Endothelial cell of umbilical vein (primary cell): Measurements from ENCODE around the gene ADCY5. TPM values are rescaled to one million over a fixed set of nuclear protein-coding genes. Genes with fewer than 3 reads are reported as not detected.
A peak's percentile ranks its signal among the peaks of the same experiment; 100 is the strongest.

ENCODE experiments used
- BruUV-seq: library from RNA; stranded (reverse); fragments of 400-500 nt; replicated peaks from 2 replicates; lab custom pipeline; 2021; lab: Mats Ljungman, UMichigan
- CTCF ChIA-PET: fragments of 300-600, 350-600 bp; sonication (Branson Sonifier 250); formaldehyde crosslinking; loops from one replicate; lab custom pipeline; 2021; ENCODE audit warnings: antibody characterized with exemption, inconsistent platforms; lab: Charles Lee
- POLR2A ChIA-PET: fragments of 300-600, 350-600 bp; sonication (Branson Sonifier 250); formaldehyde crosslinking; loops from one replicate; lab custom pipeline; 2021; ENCODE audit warnings: antibody characterized with exemption, inconsistent platforms; lab: Charles Lee
- DNase-seq: peaks from one replicate; pipeline ENCODE4 v3.0.0-alpha.2; 2011; ENCODE audit warnings: low read depth, low spot score
- FAIRE-seq: peaks from 2 replicates; lab custom pipeline; 2011; peaks lifted over from hg19 to GRCh38; lab: Jason Lieb, UNC
- H2AFZ ChIP-seq: 2 replicates; pipeline ENCODE4 v1.6.0; 2012; ENCODE audit warnings: low read depth, low read length, control low read depth, inconsistent platforms
- H3K27ac ChIP-seq: 2 replicates; pipeline ENCODE4 v1.5.1; 2011; ENCODE audit warnings: low read depth, mild to moderate bottlenecking, control low read depth, low read length, moderate library complexity; ENCODE audit not compliant: insufficient read depth
- H3K27me3 ChIP-seq, 2 experiments: 2 replicates each; pipeline versions ENCODE4 v1.6.0 to v1.6.1; 2011; ENCODE audit warnings: low read length in 2 of 2, mixed read lengths in 1 of 2; ENCODE audit not compliant: control insufficient read depth in 2 of 2, insufficient read depth in 2 of 2
- H3K36me3 ChIP-seq, 2 experiments: 2 replicates in 1 of 2; 3 replicates in 1 of 2; pipeline ENCODE4 v1.5.1; 2011; ENCODE audit warnings: low read length in 2 of 2, mild to moderate bottlenecking in 1 of 2, moderate library complexity in 1 of 2; ENCODE audit not compliant: control insufficient read depth in 2 of 2, insufficient read depth in 2 of 2; ENCODE audit errors: extremely low read depth in 1 of 2
- H3K4me1 ChIP-seq: 3 replicates; pipeline ENCODE4 v1.5.1; 2011; ENCODE audit warnings: mild to moderate bottlenecking, low read length; ENCODE audit not compliant: control insufficient read depth, insufficient read depth; ENCODE audit errors: extremely low read depth
- H3K4me2 ChIP-seq: 2 replicates; pipeline ENCODE4 v1.6.1; 2011; ENCODE audit warnings: low read length, control low read depth, mixed read lengths; ENCODE audit not compliant: insufficient read depth
- H3K4me3 ChIP-seq, 3 experiments: fragments of 200-600 bp in 1 of 3; sonication (generic), shearing (Covaris generic) in 1 of 3; replicated peaks in 1 of 3; 2 replicates each; pipeline ENCODE4 v1.5.1; 2011 to 2016; ENCODE audit warnings: control low read depth in 3 of 3, low read length in 3 of 3, mild to moderate bottlenecking in 2 of 3, inconsistent platforms in 1 of 3, low read depth in 1 of 3, moderate library complexity in 1 of 3; ENCODE audit not compliant: insufficient read depth in 1 of 3
- H3K79me2 ChIP-seq: 2 replicates; pipeline ENCODE4 v1.6.0; 2012; ENCODE audit warnings: low read length, inconsistent platforms; ENCODE audit not compliant: control insufficient read depth, insufficient read depth
- H3K9ac ChIP-seq: replicated peaks from 2 replicates; pipeline ENCODE3; 2011; ENCODE audit warnings: low read length, control low read depth; ENCODE audit not compliant: insufficient read depth; ENCODE audit errors: extremely low read depth
- H3K9me1 ChIP-seq: replicated peaks from 3 replicates; pipeline ENCODE4 v1.6.0; 2011; ENCODE audit warnings: mild to moderate bottlenecking, low read length; ENCODE audit not compliant: control insufficient read depth, insufficient read depth; ENCODE audit errors: extremely low read depth
- H3K9me3 ChIP-seq: replicated peaks from 2 replicates; pipeline ENCODE4 v1.5.1; 2012; ENCODE audit warnings: low read length, inconsistent platforms; ENCODE audit not compliant: control insufficient read depth, insufficient read depth
- H4K20me1 ChIP-seq: replicated peaks from 2 replicates; pipeline ENCODE3; 2011; ENCODE audit warnings: mild to moderate bottlenecking, low read length; ENCODE audit not compliant: control insufficient read depth, insufficient read depth; ENCODE audit errors: extremely low read depth
- EZH2 ChIP-seq: IDR thresholded peaks from 2 replicates; pipeline ENCODE4 v1.6.1; 2012; ENCODE audit warnings: borderline replicate concordance, low read depth, mild to moderate bottlenecking, moderate library complexity, low read length, inconsistent platforms; ENCODE audit not compliant: severe bottlenecking
- FOS ChIP-seq: IDR thresholded peaks from 2 replicates; pipeline ENCODE4 v1.6.1; 2011; ENCODE audit warnings: mild to moderate bottlenecking, low read length, moderate library complexity, borderline replicate concordance; ENCODE audit not compliant: insufficient read depth
- GATA2 ChIP-seq: IDR thresholded peaks from 2 replicates; pipeline ENCODE4 v1.7.0; 2011; ENCODE audit warnings: low read depth, mild to moderate bottlenecking, moderate library complexity, mixed read lengths, low read length; ENCODE audit not compliant: insufficient read length, insufficient read depth
- JUN ChIP-seq: IDR thresholded peaks from 2 replicates; pipeline ENCODE4 v1.6.1; 2011; ENCODE audit warnings: borderline replicate concordance, low read depth; ENCODE audit not compliant: insufficient read length, insufficient read depth
- MYC ChIP-seq: IDR thresholded peaks from one replicate; pipeline ENCODE4 v1.6.1; 2011; ENCODE audit warnings: mild to moderate bottlenecking, low read depth, low read length
- POLR2A ChIP-seq: IDR thresholded peaks from 2 replicates; pipeline ENCODE4 v1.6.1; 2012; ENCODE audit warnings: low read depth, mild to moderate bottlenecking, control low read depth, low read length
- POLR2AphosphoS5 ChIP-seq: IDR thresholded peaks from 2 replicates; pipeline ENCODE4 v1.6.1; 2012; ENCODE audit warnings: low read depth, mild to moderate bottlenecking, control low read depth, low read length, moderate library complexity; ENCODE audit not compliant: insufficient read depth
- dilution Hi-C: fragments of 300-500 bp; cut with MboI; formaldehyde crosslinking; loops from one replicate; pipeline ENCODE4 v1.15.0; 2019; ENCODE audit warnings: low sequenced_read_pairs; ENCODE audit not compliant: extremely low pct_ligation_motif_present
- intact Hi-C: fragments of 100-400 bp; cut with micrococcal nuclease; formaldehyde crosslinking; loops from one replicate; pipeline ENCODE4 v1.10.0; 2022
- polyA plus RNA-seq, 4 experiments: library from polyadenylated mRNA; depleted of rRNA in 3 of 4; stranded (reverse) in 3 of 4; unstranded in 1 of 4; fragments of >200 nt; gene quantifications; 2 replicates each; pipeline versions ENCODE4 v1.2.1 to v1.2.3, GENCODE V29; 2011 to 2012; ENCODE audit warnings: missing spikeins in 1 of 4
- total RNA-seq: library from RNA; stranded (reverse); gene quantifications from 2 replicates; pipeline ENCODE4 v1.2.3, GENCODE V29; 2021
- TF ChIP-seq, protein P1 (sequence below), 2 donors: IDR thresholded peaks; 1 replicate in 1 of 2; 2 replicates in 1 of 2; pipeline ENCODE4 v1.5.1; 2011; ENCODE audit warnings: low read length in 2 of 2, mild to moderate bottlenecking in 2 of 2, moderate library complexity in 2 of 2, control low read depth in 1 of 2, inconsistent platforms in 1 of 2, low read depth in 1 of 2; ENCODE audit not compliant: insufficient read depth in 1 of 2; ENCODE audit errors: extremely low read depth in 1 of 2
- TF ChIP-seq, protein P2 (sequence below): IDR thresholded peaks from 2 replicates; pipeline ENCODE4 v1.6.1; 2011; ENCODE audit not compliant: insufficient read depth, insufficient read length

Gene ADCY5
- total and polyA plus RNA-seq, 2 donors (not counting 3 experiments of a cell fraction or from before 2014, with no cell fraction given): 0.01 TPM; not detected in 1

DNA sequence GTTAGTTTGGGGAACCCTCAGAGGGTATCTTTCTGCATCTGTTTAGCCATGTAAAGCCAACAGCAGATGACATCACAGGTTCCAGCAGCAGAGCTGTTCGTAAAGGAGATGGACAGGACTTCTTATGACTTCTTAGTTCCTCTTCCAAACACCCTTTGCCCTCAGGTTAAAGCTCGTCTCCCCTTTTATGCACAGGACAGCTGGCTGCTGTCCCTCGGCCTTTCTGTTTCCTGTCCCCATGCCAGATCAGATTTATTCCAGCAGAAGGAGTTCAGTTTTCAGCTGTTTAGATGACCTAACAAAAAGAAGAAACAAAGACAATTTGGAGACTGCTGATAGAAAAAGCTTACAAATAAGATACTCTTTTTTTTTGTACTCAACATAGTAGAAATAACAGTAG, 202.0 kb downstream of the ADCY5 start:
- no TSS peak for BruUV-seq
- no peak overlapping the region for H3K4me2 ChIP-seq
- peaks cover 0 to 5% of the 10 kb centered on the region in 2 experiments for H3K36me3 ChIP-seq
- ChIA-PET POLR2A (no interaction called here), CTCF (interaction anchor here (1.1 to 2.0 kb wide), 4 partner anchors 9 to 854 kb away, joined by 3 to 9 read pairs (median 4); no protein-coding TSS in a partner anchor)
- H3K4me1 ChIP-seq: no peaks in the 10 kb centered on the region
- no peak for FAIRE-seq
- DNase-seq: peak; percentile 47
- H3K79me2 ChIP-seq: no peaks in the 10 kb centered on the region
- dilution Hi-C loops: no loop called here
- no peaks in the 10 kb centered on the region for H3K27me3 ChIP-seq
- H3K9ac ChIP-seq: no peak overlapping the region
- no peaks in the 10 kb centered on the region for H3K9me3 ChIP-seq
- no peak for TF ChIP-seq MYC
- no peak for TF ChIP-seq GATA2
- TF ChIP-seq, protein P1, sequence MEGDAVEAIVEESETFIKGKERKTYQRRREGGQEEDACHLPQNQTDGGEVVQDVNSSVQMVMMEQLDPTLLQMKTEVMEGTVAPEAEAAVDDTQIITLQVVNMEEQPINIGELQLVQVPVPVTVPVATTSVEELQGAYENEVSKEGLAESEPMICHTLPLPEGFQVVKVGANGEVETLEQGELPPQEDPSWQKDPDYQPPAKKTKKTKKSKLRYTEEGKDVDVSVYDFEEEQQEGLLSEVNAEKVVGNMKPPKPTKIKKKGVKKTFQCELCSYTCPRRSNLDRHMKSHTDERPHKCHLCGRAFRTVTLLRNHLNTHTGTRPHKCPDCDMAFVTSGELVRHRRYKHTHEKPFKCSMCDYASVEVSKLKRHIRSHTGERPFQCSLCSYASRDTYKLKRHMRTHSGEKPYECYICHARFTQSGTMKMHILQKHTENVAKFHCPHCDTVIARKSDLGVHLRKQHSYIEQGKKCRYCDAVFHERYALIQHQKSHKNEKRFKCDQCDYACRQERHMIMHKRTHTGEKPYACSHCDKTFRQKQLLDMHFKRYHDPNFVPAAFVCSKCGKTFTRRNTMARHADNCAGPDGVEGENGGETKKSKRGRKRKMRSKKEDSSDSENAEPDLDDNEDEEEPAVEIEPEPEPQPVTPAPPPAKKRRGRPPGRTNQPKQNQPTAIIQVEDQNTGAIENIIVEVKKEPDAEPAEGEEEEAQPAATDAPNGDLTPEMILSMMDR (IDR thresholded peaks at IDR 0.05; ENCODE audit: extremely low read depth in 1 of 2, insufficient read depth in 1 of 2, low read depth in 1 of 2, low read length in 2 of 2): no peak
- no peak for TF ChIP-seq FOS
- no peak for TF ChIP-seq EZH2
- no peak for TF ChIP-seq POLR2A
- TF ChIP-seq JUN: no peak
- TF ChIP-seq, protein P2, sequence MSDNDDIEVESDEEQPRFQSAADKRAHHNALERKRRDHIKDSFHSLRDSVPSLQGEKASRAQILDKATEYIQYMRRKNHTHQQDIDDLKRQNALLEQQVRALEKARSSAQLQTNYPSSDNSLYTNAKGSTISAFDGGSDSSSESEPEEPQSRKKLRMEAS: no peak
- no peak for TF ChIP-seq POLR2AphosphoS5
- no peaks in the 10 kb centered on the region for H3K9me1 ChIP-seq
- H2AFZ ChIP-seq: no peak overlapping the region
- no peak overlapping the region for H3K4me3 ChIP-seq
- no peak overlapping the region for H3K27ac ChIP-seq
- intact Hi-C loops: no loop called here
- no peaks in the 10 kb centered on the region for H4K20me1 ChIP-seq
